ENCODE measurements around the gene PILRA. TPM values are rescaled to one million over a fixed set of nuclear protein-coding genes. Genes with fewer than 3 reads are reported as not detected.

The PILRA gene
- polyA plus RNA-seq, 1 of the 3 experiments (the other 2 are of a cell fraction) = 0.89 TPM

DNA sequence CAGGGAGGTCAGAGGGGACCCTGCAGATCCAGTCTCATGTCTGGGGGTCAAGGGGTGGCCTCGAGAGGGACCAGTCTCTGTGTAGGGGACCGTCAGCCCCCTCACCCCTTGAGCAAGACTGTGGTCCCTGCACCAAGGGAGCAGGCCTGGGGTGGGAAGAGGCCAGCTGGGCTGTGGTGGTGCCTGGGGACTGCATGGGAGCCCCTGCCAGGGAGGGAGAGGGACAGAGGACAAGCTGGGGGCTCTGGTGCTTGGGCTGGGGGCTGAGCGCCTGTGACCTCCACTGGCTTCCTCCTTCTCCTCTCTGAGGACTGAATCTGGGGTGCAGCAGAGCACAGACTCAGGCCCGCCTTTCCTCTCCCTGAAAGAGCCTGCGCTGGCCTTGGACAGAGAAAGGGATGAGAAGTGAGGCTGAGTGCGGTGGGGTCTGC lies 16.1 kb upstream of the PILRA start:
- WGBS (ENCODE audit: low lambda C conversion rate) = 93% methylated on average over 5 of the region's 6 CpGs
- Histone ChIP-seq H4K20me1 (ENCODE audit: insufficient read depth) (no peaks in the 10 kb centered on the region), H3K9me2 (no peaks in the 10 kb centered on the region), H3K36me3 (replicated peaks in 1 of 2; ENCODE audit: control insufficient read depth in 1 of 2, insufficient read depth in 2 of 2, low read length in 1 of 2) (peaks cover 68 to 76% of the 10 kb centered on the region in 2 experiments), H3K4me3 (ENCODE audit: low read depth in 2 of 2, low read length in 1 of 2) (no peak overlapping the region), H3F3A (replicated peaks; ENCODE audit: insufficient read depth) (peaks cover 11% of the 10 kb centered on the region), H3K4me1 (ENCODE audit: control insufficient read depth in 1 of 2, insufficient read depth in 2 of 2, low read depth in 1 of 2, low read length in 1 of 2) (no peaks in the 10 kb centered on the region), H3K79me2 (ENCODE audit: insufficient read depth) (no peaks in the 10 kb centered on the region), H3K9ac (no peak overlapping the region), H3K27me3 (ENCODE audit: insufficient read depth) (no peaks in the 10 kb centered on the region), H3K9me3 (no peaks in the 10 kb centered on the region), H3K27ac (ENCODE audit: low read depth in 2 of 2, low read length in 1 of 2) (no peak overlapping the region), H2AFZ (ENCODE audit: low read depth) (no peak overlapping the region), H3K4me2 (no peak overlapping the region)
- DNase-seq = peak; percentile 11
- ChIA-PET CTCF (interaction anchor here (2.4 to 2.5 kb wide), 2 partner anchors 12 to 50 kb away, joined by 9 read pairs; no protein-coding TSS in a partner anchor), POLR2A (no interaction called here)
- TF ChIP-seq NFIC (IDR thresholded peaks at IDR 0.05; ENCODE audit: borderline replicate concordance) (no peak), FOXJ3 (CRISPR knock-in tag; IDR thresholded peaks at IDR 0.05) (no peak), GATA2 (CRISPR knock-in tag; IDR thresholded peaks at IDR 0.05) (no peak), NRF1 (IDR thresholded peaks at IDR 0.05; ENCODE audit: low read depth, low read length) (no peak), RCOR1 (IDR thresholded peaks at IDR 0.05; ENCODE audit: low read length) (no peak), FOXM1 (IDR thresholded peaks at IDR 0.05; ENCODE audit: low read depth) (no peak)
- TF ChIP-seq, protein P1, sequence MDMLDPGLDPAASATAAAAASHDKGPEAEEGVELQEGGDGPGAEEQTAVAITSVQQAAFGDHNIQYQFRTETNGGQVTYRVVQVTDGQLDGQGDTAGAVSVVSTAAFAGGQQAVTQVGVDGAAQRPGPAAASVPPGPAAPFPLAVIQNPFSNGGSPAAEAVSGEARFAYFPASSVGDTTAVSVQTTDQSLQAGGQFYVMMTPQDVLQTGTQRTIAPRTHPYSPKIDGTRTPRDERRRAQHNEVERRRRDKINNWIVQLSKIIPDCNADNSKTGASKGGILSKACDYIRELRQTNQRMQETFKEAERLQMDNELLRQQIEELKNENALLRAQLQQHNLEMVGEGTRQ (IDR thresholded peaks at IDR 0.05; ENCODE audit: borderline replicate concordance, low read depth, low read length) = no peak
- TF ChIP-seq, protein P2, sequence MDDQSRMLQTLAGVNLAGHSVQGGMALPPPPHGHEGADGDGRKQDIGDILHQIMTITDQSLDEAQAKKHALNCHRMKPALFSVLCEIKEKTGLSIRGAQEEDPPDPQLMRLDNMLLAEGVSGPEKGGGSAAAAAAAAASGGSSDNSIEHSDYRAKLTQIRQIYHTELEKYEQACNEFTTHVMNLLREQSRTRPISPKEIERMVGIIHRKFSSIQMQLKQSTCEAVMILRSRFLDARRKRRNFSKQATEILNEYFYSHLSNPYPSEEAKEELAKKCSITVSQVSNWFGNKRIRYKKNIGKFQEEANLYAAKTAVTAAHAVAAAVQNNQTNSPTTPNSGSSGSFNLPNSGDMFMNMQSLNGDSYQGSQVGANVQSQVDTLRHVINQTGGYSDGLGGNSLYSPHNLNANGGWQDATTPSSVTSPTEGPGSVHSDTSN (IDR thresholded peaks at IDR 0.05) = no peak

DNA sequence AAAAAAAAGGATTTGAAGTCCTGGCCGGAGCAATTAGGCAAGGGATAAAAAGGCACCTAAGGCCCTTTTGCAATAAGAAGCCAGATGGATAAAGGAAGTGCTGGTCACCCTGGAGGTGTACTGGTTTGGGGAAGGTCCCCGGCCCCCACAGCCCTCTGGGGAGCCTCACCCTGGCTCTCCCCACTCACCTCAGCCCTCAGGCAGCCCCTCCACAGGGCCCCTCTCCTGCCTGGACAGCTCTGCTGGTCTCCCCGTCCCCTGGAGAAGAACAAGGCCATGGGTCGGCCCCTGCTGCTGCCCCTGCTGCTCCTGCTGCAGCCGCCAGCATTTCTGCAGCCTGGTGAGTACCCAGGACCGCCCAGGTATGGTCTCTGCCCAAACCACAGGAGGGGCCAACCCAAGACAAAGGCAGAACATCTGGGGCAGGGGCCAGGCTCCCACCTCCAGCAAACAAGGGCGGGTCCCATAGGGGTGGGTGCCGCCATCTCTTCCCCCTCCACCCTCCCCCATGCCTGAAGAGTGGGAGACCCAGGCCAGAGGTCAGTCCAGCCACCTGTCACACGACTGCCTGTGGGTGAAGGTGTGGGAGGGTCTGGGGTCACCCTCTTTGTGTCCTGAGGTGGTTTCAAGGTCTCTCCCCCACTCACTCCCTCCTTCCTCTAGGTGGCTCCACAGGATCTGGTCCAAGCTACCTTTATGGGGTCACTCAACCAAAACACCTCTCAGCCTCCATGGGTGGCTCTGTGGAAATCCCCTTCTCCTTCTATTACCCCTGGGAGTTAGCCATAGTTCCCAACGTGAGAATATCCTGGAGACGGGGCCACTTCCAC lies 15.0 kb upstream of the PILRA start, which contains the start of gene PILRB:
Gene PILRB, plus strand, starts transcription at position 91 of the 830 bp plus-strand sequence. Its CDS starts 186 bp downstream, at position 277.
- Histone ChIP-seq H3K27ac (ENCODE audit: low read depth in 2 of 2, low read length in 1 of 2) (no peak within 1 kb of the TSS), H3K4me2 (no peak within 1 kb of the TSS), H3K4me3 (ENCODE audit: low read depth in 2 of 2, low read length in 1 of 2) (no peak within 1 kb of the TSS), H2AFZ (ENCODE audit: low read depth) (no peak within 1 kb of the TSS), H3K9me2 (no peaks in the 10 kb centered on the region), H4K20me1 (ENCODE audit: insufficient read depth) (no peaks in the 10 kb centered on the region), H3K9ac (no peak within 1 kb of the TSS), H3K36me3 (replicated peaks in 1 of 2; ENCODE audit: control insufficient read depth in 1 of 2, insufficient read depth in 2 of 2, low read length in 1 of 2) (peaks cover 73 to 79% of the 10 kb centered on the region in 2 experiments), H3K79me2 (ENCODE audit: insufficient read depth) (no peaks in the 10 kb centered on the region), H3K9me3 (no peaks in the 10 kb centered on the region), H3K27me3 (ENCODE audit: insufficient read depth) (no peaks in the 10 kb centered on the region), H3F3A (replicated peaks; ENCODE audit: insufficient read depth) (peaks cover 16% of the 10 kb centered on the region), H3K4me1 (ENCODE audit: control insufficient read depth in 1 of 2, insufficient read depth in 2 of 2, low read depth in 1 of 2, low read length in 1 of 2) (no peaks in the 10 kb centered on the region)
- TF ChIP-seq, protein P3, sequence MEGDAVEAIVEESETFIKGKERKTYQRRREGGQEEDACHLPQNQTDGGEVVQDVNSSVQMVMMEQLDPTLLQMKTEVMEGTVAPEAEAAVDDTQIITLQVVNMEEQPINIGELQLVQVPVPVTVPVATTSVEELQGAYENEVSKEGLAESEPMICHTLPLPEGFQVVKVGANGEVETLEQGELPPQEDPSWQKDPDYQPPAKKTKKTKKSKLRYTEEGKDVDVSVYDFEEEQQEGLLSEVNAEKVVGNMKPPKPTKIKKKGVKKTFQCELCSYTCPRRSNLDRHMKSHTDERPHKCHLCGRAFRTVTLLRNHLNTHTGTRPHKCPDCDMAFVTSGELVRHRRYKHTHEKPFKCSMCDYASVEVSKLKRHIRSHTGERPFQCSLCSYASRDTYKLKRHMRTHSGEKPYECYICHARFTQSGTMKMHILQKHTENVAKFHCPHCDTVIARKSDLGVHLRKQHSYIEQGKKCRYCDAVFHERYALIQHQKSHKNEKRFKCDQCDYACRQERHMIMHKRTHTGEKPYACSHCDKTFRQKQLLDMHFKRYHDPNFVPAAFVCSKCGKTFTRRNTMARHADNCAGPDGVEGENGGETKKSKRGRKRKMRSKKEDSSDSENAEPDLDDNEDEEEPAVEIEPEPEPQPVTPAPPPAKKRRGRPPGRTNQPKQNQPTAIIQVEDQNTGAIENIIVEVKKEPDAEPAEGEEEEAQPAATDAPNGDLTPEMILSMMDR (IDR thresholded peaks at IDR 0.05) = peak; percentile 20; the same call in 1 of the 2 replicates
- TF ChIP-seq, protein P4, sequence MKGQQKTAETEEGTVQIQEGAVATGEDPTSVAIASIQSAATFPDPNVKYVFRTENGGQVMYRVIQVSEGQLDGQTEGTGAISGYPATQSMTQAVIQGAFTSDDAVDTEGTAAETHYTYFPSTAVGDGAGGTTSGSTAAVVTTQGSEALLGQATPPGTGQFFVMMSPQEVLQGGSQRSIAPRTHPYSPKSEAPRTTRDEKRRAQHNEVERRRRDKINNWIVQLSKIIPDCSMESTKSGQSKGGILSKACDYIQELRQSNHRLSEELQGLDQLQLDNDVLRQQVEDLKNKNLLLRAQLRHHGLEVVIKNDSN (IDR thresholded peaks at IDR 0.05; ENCODE audit: borderline replicate concordance, low read depth) = no peak
- ChIA-PET POLR2A (no interaction called here), CTCF (interaction anchor here (1.2 kb wide), 1 partner anchor 10 kb away, joined by 4 read pairs; no protein-coding TSS in a partner anchor)
- whole genome bisulfite sequencing (ENCODE audit: low lambda C conversion rate) = 86% methylated on average over 7 of the region's 11 CpGs
- no peak for DNase-seq

All from SK-N-SH (cell line).